GM21723 (cell line): ENCODE measurements around the gene PWWP2B.

Experiments
- ATAC-seq: cut with Tn5 transposase; IDR thresholded peaks from one replicate; pipeline ENCODE4 v1.9.1; 2021; ENCODE audit warnings: mild to moderate bottlenecking, moderate library complexity; ENCODE audit not compliant: unreplicated experiment

The PWWP2B gene

DNA sequence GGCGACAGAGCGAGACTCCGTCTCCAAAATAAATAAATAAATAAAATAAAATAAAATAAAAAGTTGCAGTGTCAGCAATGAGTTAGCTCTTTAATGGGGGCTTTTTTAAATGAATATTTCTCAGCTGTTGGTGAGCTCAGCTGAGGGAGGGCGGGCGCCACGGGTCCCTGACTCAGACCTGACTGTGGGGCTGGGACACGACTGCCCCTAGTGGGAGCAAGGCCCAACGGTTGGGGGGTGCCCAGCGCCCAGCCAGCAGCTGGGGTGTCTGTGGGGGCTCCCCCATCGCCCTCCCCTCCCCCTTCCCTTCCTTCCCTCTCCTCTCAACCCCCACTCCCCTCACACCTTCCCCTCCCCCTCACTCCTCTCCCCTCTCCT lies 46.6 kb downstream of the PWWP2B start:
- ATAC-seq = no peak

- no peak for ATAC-seq
These were observed 47.2 kb downstream of the PWWP2B start for GRCh38 chr10:132443983-132444876.

DNA sequence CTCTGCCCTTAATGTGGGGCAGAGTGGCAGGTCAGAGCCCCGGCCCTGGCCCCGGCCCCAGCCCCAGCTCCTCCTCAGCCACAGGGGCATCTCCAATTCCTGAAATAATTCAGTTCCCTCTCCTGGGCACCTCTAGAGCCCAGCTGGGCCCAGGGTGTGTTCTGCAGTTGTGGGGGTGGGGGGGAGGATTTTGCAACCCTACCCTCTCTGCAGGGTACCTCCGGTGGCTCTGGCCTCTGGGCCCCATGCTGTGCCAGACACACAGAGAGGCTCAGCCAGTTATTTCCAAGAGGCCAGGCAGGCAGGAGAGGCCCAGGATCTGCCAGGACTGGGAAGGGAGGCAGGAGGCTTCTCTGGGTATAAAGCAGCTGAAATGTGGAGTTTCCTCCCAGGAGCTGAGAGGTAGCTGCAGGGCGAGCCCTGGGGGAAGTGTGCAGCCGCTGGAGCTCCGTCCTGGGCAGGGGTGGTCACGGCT lies 47.9 kb downstream of the PWWP2B start:
- ATAC-seq = no peak

- ATAC-seq = no peak
These were observed 48.7 kb downstream of the PWWP2B start for GRCh38 chr10:132445516-132446194.

GRCh38 chr10:132446195-132446581 lies 49.2 kb downstream of the PWWP2B start:
- ATAC-seq = no peak

- peak; percentile 67 for ATAC-seq
These were observed 49.9 kb downstream of the PWWP2B start for GRCh38 chr10:132446661-132447445.

- ATAC-seq = no peak
These were observed 50.6 kb downstream of the PWWP2B start for GRCh38 chr10:132447446-132448247.

DNA sequence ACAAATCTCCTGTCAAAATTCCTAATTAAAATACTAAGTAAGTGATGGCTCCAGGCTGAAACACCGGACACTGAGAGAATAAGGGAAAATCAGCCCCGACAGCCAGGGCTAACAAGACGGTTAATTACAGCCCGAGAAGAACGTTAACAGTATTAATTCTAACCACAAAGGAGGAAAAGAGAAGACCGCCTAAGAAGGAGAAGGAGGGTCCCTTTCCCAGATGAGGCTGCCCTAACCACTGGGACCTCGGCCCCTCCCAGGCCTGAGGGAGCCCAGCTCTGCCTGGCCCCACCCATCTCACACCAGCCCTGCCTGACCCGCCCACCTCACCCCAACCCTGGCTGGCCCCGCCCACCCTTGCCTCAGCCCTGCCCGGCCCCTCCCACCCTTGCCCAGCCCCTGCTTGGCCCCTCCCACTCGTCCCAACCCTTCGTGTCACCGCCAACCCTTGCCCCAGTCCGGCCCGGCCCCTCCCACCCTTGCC lies 51.3 kb downstream of the PWWP2B start:
- ATAC-seq = no peak

- ATAC-seq = no peak
These were observed 52.2 kb downstream of the PWWP2B start for GRCh38 chr10:132449051-132449810.

- ATAC-seq = no peak
These were observed 52.8 kb downstream of the PWWP2B start for GRCh38 chr10:132449811-132450181.

DNA sequence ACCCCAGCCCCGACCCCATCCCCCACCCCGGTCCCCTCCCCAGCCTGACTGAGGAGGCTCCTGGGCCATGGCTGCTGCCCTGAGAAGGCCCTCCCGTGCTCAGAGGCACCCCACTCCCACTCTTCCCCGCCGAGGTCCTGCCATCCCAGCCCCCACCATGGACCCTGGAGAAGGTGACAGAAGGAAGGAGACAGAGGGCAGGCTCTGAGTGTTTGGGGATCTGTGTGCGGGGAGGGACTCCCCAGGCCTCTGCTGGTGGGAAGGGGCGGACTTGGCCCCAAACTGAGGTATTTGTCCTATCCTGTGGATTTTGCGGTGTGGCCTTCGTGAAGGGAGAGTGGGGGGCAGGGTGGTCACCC lies 53.4 kb downstream of the PWWP2B start:
- ATAC-seq = no peak

GRCh38 chr10:132450825-132451505 lies 54.0 kb downstream of the PWWP2B start:
- no peak for ATAC-seq

DNA sequence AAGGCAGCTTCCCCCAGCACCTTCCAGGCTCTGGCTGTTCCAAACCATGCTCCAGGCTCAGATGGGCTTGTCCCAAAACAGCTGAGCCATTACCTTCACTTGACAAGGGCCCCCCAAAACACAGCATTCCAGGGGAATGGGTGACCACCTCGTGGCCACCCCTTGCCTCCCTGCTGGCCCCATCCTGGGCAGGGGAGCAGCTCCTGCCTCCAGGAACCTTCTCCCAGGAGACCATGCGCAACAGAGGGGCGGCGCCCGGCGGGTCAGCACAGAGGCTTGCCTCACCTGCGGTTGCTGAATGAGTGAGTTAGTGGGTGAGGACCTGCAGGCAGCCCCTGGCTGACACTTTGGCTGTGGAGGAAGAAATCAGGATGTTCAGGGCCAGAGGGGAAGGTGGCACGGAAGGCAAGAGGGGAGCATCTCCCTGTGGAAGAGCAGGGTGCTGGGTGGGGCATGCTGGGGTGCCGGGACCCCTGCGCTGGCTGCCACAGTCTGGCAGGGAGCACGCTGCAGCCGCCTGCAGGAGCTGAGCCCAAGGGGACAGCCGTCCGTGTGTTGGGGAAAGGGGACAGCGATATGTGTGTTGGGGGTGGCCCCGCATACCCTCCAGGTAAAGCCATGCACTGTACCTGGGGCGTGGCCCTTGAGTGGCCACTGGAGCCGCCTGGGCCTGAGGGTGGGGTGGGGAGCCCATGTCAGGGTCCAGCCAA lies 54.7 kb downstream of the PWWP2B start:
- no peak for ATAC-seq

DNA sequence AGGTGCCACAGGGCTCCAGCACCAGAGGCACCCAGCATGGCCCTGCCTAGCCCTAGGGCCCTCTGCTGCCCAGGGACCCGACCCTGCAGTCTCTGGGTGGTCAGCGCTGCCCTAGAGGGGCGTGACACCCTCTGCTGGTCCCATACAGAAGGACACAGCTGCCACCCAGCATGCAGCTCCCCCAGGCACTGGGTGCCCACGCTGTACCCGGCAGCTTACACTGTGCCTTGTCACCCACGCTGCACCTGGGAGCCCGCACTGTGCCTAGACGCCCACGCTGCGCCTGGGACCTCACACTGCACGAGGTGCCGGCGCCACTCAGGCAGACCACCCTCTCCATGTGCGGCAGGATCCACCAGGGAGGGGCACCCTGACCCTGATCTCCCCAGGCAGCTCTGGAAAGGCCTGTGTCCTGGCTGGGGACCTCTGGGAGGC lies 55.2 kb downstream of the PWWP2B start:
- ATAC-seq = no peak

GRCh38 chr10:132452651-132453469 lies 55.9 kb downstream of the PWWP2B start:
- ATAC-seq = peak; percentile 84

GRCh38 chr10:132453470-132453861 lies 56.5 kb downstream of the PWWP2B start:
- peak; percentile 12 for ATAC-seq

- no peak for ATAC-seq
These were observed 57.5 kb downstream of the PWWP2B start for GRCh38 chr10:132454296-132455198.
